IMR-90 (cell line): ENCODE data around the gene CLP1. TPM values are rescaled to one million over a fixed set of nuclear protein-coding genes. Genes with fewer than 3 reads are reported as not detected.
"Not testable (repeated sequence)": the region's sequence is repeated elsewhere in the genome, so short reads cannot be mapped to it uniquely, and the experiment has no call there.

ENCODE experiments used
- ATAC-seq: fragments of 200-7000 bp; cut with Tn5 transposase; 2 replicates; pipeline ENCODE4 v1.9.1; 2020; ENCODE audit warnings: low read depth, mild to moderate bottlenecking, moderate library complexity
- BruUV-seq: library from RNA; stranded (reverse); fragments of 400-500 nt; replicated peaks from 2 replicates; lab custom pipeline; 2021; lab: Mats Ljungman, UMichigan
- CTCF ChIA-PET: fragments of 300-600 bp; formaldehyde crosslinking; extraction: SDS; loops from one replicate; lab custom pipeline; 2021; ENCODE audit warnings: antibody characterized with exemption; lab: Yijun Ruan, JAX
- POLR2A ChIA-PET: fragments of 300-600 bp; sonication (Branson Sonifier 250); formaldehyde crosslinking; loops from one replicate; lab custom pipeline; 2022; ENCODE audit warnings: antibody characterized with exemption; ENCODE audit not compliant: unreplicated experiment; lab: Charles Lee
- DNase-seq: peaks from one replicate; pipeline ENCODE4 v3.0.0; 2013
- H2AFZ ChIP-seq: replicated peaks from 2 replicates; pipeline ENCODE3; 2013; ENCODE audit warnings: low read length, mild to moderate bottlenecking; ENCODE audit not compliant: poor library complexity
- H2AK5ac ChIP-seq: 2 replicates; pipeline ENCODE4 v1.6.1; 2013; ENCODE audit warnings: low read depth, low read length, inconsistent platforms
- H2AK9ac ChIP-seq: replicated peaks from 2 replicates; pipeline ENCODE3; 2013; ENCODE audit warnings: mild to moderate bottlenecking, low read depth, low read length, moderate library complexity; ENCODE audit not compliant: poor library complexity
- H2BK120ac ChIP-seq: 2 replicates; pipeline ENCODE4 v1.6.1; 2013; ENCODE audit warnings: low read depth, low read length, inconsistent platforms
- H2BK15ac ChIP-seq: 3 replicates; pipeline ENCODE4 v1.6.1; 2013; ENCODE audit warnings: low read depth, low read length, inconsistent platforms
- H2BK20ac ChIP-seq: 2 replicates; pipeline ENCODE4 v1.6.1; 2013; ENCODE audit warnings: low read depth, mild to moderate bottlenecking, inconsistent platforms, low read length, moderate library complexity
- H2BK5ac ChIP-seq: 2 replicates; pipeline ENCODE4 v1.6.1; 2013; ENCODE audit warnings: mild to moderate bottlenecking, low read depth, low read length, inconsistent platforms; ENCODE audit not compliant: poor library complexity, severe bottlenecking
- H3K14ac ChIP-seq: replicated peaks from 2 replicates; pipeline ENCODE4 v1.6.1; 2013; ENCODE audit warnings: low read depth, low read length, inconsistent platforms
- H3K18ac ChIP-seq: 2 replicates; pipeline ENCODE4 v1.6.1; 2013; ENCODE audit warnings: low read depth, low read length, control low read depth
- H3K23ac ChIP-seq: 2 replicates; pipeline ENCODE4 v1.6.1; 2013; ENCODE audit warnings: low read depth, low read length, inconsistent platforms
- H3K27ac ChIP-seq: 2 replicates; pipeline ENCODE4 v1.5.1; 2013; ENCODE audit warnings: mild to moderate bottlenecking, control low read depth, low read length; ENCODE audit not compliant: insufficient read depth
- H3K27me3 ChIP-seq: 2 replicates; pipeline ENCODE4 v1.6.1; 2013; ENCODE audit warnings: low read length; ENCODE audit not compliant: control insufficient read depth, insufficient read depth
- H3K36me3 ChIP-seq: 2 replicates; pipeline ENCODE4 v1.6.1; 2013; ENCODE audit warnings: low read length, mixed read lengths; ENCODE audit not compliant: control insufficient read depth, insufficient read depth
- H3K4ac ChIP-seq: 2 replicates; pipeline ENCODE4 v1.6.1; 2013; ENCODE audit warnings: low read depth, low read length, inconsistent platforms
- H3K4me1 ChIP-seq: 2 replicates; pipeline ENCODE4 v1.6.1; 2013; ENCODE audit warnings: low read length, mixed read lengths; ENCODE audit not compliant: control insufficient read depth, insufficient read depth
- H3K4me2 ChIP-seq: 2 replicates; pipeline ENCODE4 v1.6.1; 2013; ENCODE audit warnings: low read depth, mild to moderate bottlenecking, control low read depth, low read length, moderate library complexity
- H3K4me3 ChIP-seq: 2 replicates; pipeline ENCODE4 v1.5.1; 2013; ENCODE audit warnings: low read depth, mild to moderate bottlenecking, control low read depth, low read length, moderate library complexity; ENCODE audit not compliant: insufficient read depth
- H3K56ac ChIP-seq: 2 replicates; pipeline ENCODE4 v1.6.1; 2013; ENCODE audit warnings: low read length, inconsistent platforms; ENCODE audit not compliant: insufficient read depth; ENCODE audit errors: extremely low read depth
- H3K79me1 ChIP-seq, 2 experiments: 2 replicates each; pipeline ENCODE4 v1.6.1; 2013; ENCODE audit warnings: low read length in 2 of 2, inconsistent platforms in 1 of 2, low read depth in 1 of 2
- H3K9ac ChIP-seq: 2 replicates; pipeline ENCODE4 v1.6.1; 2013; ENCODE audit warnings: low read depth, low read length, control low read depth
- H3K9me1 ChIP-seq: 2 replicates; pipeline ENCODE4 v1.6.1; 2013; ENCODE audit warnings: low read length, inconsistent platforms; ENCODE audit not compliant: insufficient read depth
- H3K9me3 ChIP-seq: 2 replicates; pipeline ENCODE4 v1.6.1; 2013; ENCODE audit warnings: low read length; ENCODE audit not compliant: control insufficient read depth, insufficient read depth
- H4K20me1 ChIP-seq: 2 replicates; pipeline ENCODE4 v1.6.1; 2013; ENCODE audit warnings: low read length, inconsistent platforms; ENCODE audit not compliant: insufficient read depth
- H4K5ac ChIP-seq: 2 replicates; pipeline ENCODE4 v1.6.1; 2013; ENCODE audit warnings: mild to moderate bottlenecking, low read depth, low read length, control low read depth
- H4K8ac ChIP-seq, 2 experiments: 2 replicates each; pipeline ENCODE4 v1.6.1; 2013; ENCODE audit warnings: low read depth in 2 of 2, low read length in 2 of 2, control low read depth in 1 of 2, inconsistent platforms in 1 of 2
- H4K91ac ChIP-seq: 2 replicates; pipeline ENCODE4 v1.6.1; 2013; ENCODE audit warnings: low read depth, low read length, inconsistent platforms; ENCODE audit not compliant: insufficient read depth
- WGBS, 2 experiments: methylation state at CpG; one replicate each; pipeline versions ENCODE4 v1.1.5 to v1.1.7; 2013; ENCODE audit warnings: missing lambda C conversion rate in 2 of 2; ENCODE audit not compliant: insufficient read length in 1 of 2; ENCODE audit errors: extremely low coverage in 2 of 2; 5-methylcytosine and 5-hydroxymethylcytosine counted together
- dilution Hi-C: fragments of 300-500 bp; cut with HindIII; formaldehyde crosslinking; loops from one replicate; pipeline ENCODE4 v1.14.3; 2018; ENCODE audit warnings: low sequenced_read_pairs; ENCODE audit not compliant: unreplicated experiment
- in situ Hi-C: fragments of 300-500 bp; cut with MboI; formaldehyde crosslinking; loops from 3 replicates; pipeline ENCODE4 v1.14.3; 2019; ENCODE audit warnings: low sequenced_read_pairs, inconsistent platforms, mixed read lengths
- intact Hi-C: fragments of 100-400 bp; cut with micrococcal nuclease; formaldehyde crosslinking; loops from 2 replicates; pipeline ENCODE4 v1.10.0; 2022
- polyA plus RNA-seq, 3 experiments: library from polyadenylated mRNA; depleted of rRNA; stranded (reverse); fragments of >200 nt; gene quantifications; 2 replicates each; pipeline ENCODE4 v1.2.3, GENCODE V29; 2012; ENCODE audit warnings: low replicate concordance in 1 of 3
- total RNA-seq: library from RNA; depleted of rRNA; stranded (reverse); fragments of >200 nt; gene quantifications from 2 replicates; pipeline ENCODE4 v1.2.3, GENCODE V29; 2012

The CLP1 gene
- total and polyA plus RNA-seq, 2 of the 4 experiments (the other 2 are of a cell fraction), result 16.5 to 24.0 TPM

GRCh38 chr11:57690474-57690873, 32.9 kb downstream of the CLP1 start:
- H3K4me1 ChIP-seq, POLR2A ChIA-PET, H3K56ac ChIP-seq, H2BK15ac ChIP-seq, H2BK20ac ChIP-seq, H3K9ac ChIP-seq, H4K20me1 ChIP-seq, H2BK5ac ChIP-seq, H3K27me3 ChIP-seq, dilution Hi-C loops, H3K27ac ChIP-seq, BruUV-seq, H3K4me3 ChIP-seq, H4K91ac ChIP-seq, intact Hi-C loops, H3K4me2 ChIP-seq, H2AK5ac ChIP-seq, H2BK120ac ChIP-seq, H3K14ac ChIP-seq, ATAC-seq, CTCF ChIA-PET, H2AFZ ChIP-seq, H2AK9ac ChIP-seq, H3K23ac ChIP-seq, H3K4ac ChIP-seq, in situ Hi-C loops, DNase-seq, H3K9me3 ChIP-seq, H4K5ac ChIP-seq, H4K8ac ChIP-seq, H3K9me1 ChIP-seq, H3K18ac ChIP-seq: not testable (repeated sequence)
- H3K79me1 ChIP-seq, result peaks cover 17 to 21% of the 10 kb centered on the region in 2 experiments; a peak in 3 of 4 replicates
- no CpG with 5 or more reads among the region's 5 CpGs for WGBS, 2 experiments
- H3K36me3 ChIP-seq, result peaks cover 55% of the 10 kb centered on the region
